Activated effector memory CD4-positive, alpha-beta T cell treated with anti-CD3 and anti-CD28 coated beads, Interleukin-2, amount 50 U/mL, for 16 hours (primary cell): ENCODE results near the gene SNED1.
A peak's percentile ranks its signal among the peaks of the same experiment; 100 is the strongest.

Source experiments
- DNase-seq: peaks from one replicate; pipeline ENCODE4 v3.0.0-alpha.2; 2020

SNED1 gene

GRCh38 chr2:240997856-240998705 is at the start of gene SNED1:
Gene SNED1 (plus strand): TSS chr2:240998618. CDS start chr2:240998838, 220 bp downstream.
- DNase-seq = peak; percentile 84

- peak; percentile 49 for DNase-seq
Measured at GRCh38 chr2:240948905-240949790, 49.3 kb upstream of the SNED1 start.

DNA sequence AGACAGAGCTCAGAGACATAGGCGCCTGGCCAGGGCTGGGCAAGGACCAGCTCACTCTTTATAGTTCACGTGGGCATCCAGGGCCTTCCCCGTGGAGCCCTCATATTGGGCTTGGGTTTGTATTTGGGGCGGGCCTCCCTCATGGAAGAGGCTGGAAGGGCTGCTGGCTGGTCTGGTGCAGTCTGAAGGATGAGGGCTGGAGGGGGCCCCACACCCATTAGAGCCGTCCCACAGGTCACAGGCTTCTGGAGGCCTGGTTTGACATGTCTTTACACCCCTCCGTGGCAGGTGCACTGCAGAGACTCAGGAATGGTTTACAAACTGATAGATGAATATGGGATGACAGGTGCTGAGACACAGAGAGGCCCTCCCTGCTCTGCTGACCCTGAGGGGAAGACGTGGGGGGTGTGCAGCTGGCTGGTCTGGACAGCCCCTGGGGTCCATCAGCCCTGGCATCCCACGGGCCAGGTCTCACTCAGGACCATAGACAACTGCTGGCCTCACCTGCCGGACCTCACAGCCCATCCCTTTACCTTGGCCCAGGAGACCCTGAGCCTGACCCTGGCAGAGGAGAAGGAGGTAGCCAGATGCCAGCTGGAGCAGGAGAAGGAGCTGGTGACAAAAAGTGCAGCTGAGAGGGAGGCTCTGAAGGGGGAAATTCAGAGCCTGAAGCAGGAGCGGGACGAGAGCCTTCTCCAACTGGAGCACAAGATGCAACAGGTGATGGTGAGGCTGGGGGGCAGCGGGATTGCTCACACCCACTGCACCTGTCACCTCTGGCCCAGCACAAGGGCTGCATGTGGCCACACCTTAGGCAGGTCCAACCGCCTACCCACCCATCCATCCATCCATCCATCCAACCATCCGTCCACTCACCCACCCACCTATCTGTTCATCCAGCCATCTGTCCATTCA is 48.4 kb upstream of the SNED1 start:
- peak; percentile 55 for DNase-seq

DNA sequence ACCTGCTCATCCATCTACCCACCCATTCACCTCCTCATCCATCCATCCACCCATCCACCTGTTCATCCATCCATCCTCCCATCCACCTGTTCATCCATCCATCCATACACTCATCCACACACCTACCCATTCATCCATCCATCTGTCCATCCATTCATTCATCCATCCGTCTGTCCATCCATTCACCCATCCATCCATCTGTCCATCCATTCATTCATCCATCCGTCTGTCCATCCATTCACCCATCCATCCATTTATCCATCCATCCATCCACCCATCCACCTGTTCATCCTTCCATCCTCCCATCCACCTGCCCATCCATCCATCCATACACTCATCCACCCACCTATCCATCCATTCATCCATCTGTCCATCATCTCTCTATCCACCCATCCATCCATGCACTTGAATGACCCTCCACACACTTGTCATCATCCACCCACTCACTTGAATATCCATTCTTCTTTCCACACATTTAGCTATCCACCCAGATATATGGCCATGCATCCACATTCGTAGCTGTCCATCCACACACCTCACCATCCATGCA is 47.3 kb upstream of the SNED1 start:
- DNase-seq = no peak

- peak; percentile 34 for DNase-seq
Measured at GRCh38 chr2:240952496-240953246, 45.7 kb upstream of the SNED1 start.

DNA sequence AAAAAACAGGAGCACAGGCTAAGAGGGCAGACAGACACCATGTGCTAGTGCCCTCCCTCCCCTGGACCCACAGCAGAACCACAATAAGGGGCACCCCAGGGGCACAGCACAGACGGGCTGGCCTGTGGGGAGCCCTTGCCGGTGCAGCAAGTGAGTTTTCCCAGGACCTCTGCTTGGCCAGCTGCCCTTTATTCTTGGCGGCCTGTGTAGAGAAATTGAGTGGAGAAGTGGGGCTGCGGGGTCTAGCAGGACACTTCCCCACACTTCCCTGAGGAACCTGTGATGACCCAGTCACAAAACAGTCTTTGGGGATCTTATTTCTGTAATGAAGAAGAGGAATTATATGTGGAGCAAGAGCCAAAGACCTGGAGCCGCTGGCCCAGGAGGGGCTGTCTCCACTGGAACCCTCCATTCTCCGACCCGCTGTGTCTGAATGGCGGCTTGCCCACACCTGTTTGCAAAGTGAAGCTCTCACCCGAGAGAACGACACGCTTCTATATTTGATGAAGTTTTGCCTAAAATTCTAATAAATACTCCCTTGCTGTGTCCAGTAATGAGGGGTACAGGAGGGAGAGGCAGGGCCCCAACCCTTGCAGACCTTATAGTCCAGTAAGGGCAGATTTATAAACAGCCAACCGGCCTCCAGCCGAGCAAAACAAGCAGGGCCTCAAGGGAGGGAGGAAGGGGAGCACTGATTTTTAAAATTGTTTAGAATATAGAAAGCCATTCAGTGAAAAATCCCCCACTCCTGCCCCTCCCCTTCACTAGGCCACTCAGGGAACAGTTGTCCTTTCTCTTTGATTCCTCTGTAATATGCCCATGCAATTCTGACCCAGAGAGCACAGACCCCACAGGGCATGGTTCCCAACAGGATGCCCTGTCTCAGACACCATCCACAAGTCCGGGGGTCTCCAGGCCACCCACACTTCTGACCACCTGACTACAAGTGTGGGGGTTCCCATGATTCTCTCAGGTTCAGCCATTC is 44.7 kb upstream of the SNED1 start:
- DNase-seq = peak; percentile 46

DNA sequence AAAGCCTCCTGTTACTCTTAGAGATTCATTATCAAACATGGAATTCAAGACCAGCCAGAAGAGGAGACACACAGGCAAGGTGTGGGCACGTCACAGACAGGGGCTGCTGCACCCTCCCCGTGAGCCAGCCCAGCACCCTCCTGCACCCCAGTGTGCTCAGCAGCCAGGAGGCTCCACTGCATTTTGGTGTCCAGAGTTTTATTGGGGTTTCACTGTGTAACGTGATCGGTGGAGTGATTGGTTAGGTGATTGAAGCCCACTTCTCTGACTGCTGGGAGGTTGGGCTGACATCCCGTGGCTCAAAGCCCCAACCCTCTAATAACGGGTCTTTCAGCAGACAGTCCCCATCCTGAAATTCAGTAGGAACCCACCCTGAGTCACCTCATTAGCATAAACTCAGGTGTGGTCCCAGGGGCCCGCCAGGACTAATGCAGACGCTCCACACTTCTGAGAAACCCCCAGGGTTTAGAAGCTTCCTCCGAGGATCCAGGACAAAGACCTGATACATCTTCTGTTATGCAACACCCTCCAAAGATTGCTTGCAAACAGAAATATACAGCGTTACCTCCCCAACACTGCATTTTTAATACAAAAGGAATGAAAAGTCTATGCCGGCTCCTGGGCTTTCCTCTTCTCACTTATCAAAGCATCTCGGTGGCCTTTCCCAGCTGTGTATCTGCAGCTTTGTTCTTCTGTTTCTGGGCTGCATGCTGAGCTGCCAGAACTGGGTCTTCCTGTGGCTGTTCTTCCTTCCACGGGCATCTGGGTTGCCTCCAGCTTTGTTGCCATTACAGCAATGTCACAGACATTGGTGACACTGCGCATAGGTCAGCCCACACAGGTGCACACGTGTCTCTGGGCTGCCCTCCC is 43.7 kb upstream of the SNED1 start:
- peak; percentile 43 for DNase-seq

GRCh38 chr2:240955306-240956170 is 42.9 kb upstream of the SNED1 start:
- no peak for DNase-seq

GRCh38 chr2:240956171-240956934 is 42.1 kb upstream of the SNED1 start:
- DNase-seq = no peak

GRCh38 chr2:240956935-240957655 is 41.3 kb upstream of the SNED1 start:
- DNase-seq = no peak

GRCh38 chr2:240957656-240958365 is 40.6 kb upstream of the SNED1 start:
- DNase-seq = no peak

DNA sequence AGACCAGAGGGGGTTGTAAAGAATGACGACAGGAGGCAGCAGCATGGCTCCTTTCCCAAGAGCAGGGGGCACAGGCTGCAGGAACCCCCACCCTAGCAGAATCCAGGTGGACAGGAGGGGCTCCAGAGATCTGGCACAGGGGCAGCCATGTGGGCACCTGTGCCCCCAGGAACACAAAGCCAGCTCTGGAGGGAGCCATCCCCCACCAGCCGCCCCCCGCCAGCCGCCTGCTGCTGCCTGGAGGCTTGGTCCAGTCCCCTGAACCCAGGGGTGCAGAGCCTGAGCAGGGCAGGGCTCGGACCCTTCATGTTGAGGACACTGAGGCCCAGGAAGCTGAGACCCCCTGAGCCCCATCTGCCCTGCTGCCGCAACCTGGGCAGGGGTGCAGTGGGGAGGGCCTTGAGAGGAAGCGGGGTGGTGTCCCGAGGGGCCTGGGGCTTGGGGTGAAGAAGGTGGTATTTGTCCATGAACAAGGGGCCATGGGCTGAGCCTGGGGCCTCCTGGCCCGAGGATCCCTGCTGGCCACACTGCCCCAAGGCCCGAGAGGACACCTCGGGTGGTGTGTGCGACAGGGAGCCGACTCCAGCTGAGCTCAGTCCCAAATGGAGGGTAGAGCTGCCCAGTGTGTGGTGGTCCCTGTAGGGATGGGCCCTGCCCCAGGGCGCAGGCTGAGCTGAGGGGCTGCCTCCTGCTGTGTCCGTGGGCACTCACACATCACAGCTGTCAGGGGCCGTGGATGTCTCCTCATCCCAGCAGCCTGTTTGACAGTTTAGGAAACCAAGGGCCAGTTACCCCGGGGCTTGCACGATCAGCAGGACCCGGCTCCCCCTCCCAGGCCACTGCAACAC is 39.8 kb upstream of the SNED1 start:
- DNase-seq = no peak

- no peak for DNase-seq
Measured at GRCh38 chr2:240959214-240959940, 39.0 kb upstream of the SNED1 start.

DNA sequence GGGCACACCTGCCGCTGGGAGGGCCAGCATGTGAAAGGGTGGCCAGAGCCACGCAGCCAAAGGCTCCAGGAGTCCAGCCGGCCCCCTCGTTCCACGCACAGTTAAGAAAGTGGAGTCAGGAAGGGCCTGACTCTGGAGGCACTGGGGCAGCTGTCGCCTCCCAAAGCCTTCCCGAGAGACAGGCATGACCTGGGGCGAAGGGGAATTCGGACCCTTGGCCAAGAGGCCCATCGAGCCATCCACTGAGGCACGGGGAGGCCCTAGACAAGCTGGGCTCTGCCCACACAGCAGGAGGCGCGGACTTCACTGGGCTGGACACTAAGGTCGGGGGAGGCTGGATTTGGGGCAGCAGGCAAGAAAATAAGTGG is 38.5 kb upstream of the SNED1 start:
- DNase-seq = no peak
